HG03039 (cell line): ENCODE data around the gene PTPRM.

ENCODE experiments used
- ATAC-seq: cut with Tn5 transposase; IDR thresholded peaks from one replicate; pipeline ENCODE4 v1.9.1; 2021; ENCODE audit warnings: mild to moderate bottlenecking, moderate library complexity; ENCODE audit not compliant: unreplicated experiment

The PTPRM gene

DNA sequence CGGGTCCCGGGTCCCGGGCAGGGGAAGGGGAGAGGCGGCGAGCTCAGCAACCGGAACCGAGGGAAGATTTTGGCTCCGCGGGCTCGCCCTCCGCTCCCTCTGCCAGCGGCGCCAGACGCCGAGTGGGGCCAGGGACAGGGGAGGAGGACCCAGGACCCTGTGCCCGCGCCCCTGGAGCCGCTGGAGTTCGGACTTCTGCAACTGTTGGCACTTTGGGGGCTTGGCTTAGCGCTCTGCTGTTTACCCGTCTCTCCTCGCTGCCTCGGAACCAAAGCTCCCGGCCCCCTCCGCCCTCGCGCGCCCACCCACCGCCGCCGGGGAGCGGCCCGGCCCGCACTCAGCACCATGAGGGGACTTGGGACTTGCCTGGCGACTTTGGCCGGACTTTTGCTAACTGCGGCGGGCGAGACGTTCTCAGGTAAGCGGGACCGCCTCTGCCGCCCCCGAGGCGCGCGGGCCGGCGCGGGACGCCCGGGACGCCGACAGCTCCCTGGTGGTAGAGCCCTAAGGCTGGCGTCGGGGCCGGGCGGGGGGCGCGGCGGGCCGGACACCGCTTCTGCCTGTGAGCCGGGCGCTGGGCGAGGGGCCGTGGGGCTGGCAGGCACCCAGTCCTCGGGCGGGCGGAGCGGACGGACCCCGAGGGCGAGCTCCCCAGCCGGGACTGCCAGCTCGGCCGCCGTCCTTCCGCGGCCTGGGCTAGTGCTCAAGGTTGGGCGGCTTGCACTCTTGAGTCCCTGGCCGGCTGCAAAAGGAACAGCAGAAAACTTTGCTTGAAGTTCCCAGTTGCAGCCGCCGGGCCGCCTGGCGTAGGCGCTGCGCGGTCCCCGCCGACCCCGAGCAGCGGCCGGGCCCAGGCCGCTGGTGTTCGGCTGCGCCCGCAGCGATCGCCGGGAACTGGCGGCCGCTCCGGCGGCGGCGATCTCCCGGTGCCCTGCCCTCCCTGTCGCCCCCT, 634 bp downstream of the PTPRM start:
- ATAC-seq: no peak

DNA sequence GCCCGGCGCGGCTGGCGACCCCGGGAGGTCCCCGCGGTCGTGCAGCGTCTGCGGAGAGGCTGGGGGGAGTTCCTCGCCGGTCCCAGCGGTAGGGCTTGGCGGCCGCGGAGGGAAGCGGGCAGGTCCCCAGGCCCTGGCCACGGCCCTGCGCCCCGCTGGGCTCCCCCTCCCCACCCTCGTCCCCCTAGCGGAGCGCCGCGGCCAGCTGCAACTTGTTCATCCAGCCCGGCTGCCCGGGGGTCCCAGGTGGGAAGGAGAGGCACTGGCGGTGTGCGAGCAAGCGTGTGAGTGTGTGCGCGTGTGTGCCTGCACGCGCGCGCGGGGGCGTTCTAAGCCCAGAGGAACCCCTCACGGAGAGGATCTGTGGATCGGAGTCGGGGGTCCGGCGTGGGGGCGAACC, 1.3 kb downstream of the PTPRM start:
- no peak for ATAC-seq

DNA sequence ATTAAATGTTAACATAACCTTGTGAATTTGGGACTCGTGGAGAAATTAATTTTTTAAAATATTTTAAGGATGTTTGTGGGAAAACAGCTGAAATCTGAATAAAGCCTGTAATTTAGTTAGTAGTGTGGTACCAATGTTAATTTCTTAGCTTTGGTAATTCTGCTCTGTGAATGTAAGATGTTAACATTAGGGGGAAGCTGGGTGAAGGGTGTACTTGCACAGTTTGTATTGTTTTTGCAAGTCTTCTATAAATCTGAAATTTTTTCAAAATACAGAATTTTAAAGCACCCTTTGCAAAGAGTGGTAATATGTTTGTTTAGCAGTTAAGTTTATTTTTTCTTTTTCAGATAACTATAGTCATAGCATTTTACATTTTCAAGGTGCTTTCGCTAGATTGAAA, 4.5 kb downstream of the PTPRM start:
- ATAC-seq: no peak

DNA sequence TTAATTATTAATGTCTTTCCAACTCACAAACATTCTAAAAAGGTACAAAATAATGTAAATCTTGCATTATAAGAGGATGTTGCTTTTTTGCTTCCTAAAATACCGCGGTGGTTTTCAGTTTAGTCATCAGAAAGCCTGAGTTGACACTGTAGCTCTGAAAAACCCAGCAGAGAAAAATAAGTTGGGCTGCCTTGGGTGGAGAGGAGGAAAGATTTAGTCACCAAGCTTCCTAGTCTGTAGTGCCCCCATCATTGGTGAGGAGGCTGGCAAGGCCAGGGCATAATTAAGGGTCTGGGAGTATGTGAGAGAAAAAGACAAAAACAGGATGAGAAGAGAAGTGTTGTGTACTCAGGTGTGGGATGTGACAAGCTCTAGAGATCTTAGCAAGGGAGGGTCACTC, 5.7 kb downstream of the PTPRM start:
- no peak for ATAC-seq

DNA sequence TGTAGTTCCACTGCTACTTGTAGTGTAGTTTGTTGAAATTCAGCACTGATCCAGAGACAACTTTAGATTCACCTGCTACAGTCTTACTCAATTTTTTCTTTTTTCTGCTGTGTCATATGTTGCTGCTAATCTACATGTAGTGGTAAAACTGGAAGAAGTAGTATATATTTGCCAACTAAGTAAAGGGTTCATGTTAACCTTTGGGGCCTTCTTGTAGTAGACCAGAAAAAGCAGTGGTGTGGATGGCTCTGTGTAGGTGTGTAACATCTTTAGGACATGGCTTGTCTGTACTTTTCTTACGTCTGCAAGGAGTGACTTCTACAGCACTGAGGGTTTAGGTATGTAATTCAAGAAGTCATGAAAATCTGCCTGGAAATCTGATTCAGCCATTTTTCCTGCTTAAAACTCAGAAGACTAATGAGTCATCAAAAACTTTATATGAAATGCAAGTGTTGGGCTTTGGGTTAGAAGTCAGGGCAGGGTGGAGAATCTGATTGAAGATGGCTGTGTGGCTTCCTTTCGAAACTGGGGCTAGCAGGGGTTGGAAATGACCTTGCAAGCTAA, 8.4 kb downstream of the PTPRM start:
- ATAC-seq: no peak

DNA sequence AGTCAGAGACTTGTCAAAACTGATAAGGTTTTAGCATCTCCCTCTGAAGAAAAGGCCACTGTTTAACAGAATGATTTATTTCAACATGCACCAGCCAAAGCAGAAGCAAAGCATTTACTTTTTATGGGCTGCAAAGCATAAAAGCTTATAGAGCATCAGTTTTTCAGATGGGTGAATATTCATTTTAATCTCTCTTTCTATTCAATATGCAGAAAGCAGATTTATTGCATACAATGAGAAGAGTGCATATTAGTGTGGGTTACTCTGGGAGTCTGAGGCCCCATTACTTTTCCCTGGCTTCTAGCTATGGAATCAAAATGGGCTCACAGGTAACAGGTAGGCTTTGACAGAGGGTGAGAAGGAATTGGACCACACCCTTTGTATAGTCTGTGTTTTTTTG, 9.0 kb downstream of the PTPRM start:
- no peak for ATAC-seq

DNA sequence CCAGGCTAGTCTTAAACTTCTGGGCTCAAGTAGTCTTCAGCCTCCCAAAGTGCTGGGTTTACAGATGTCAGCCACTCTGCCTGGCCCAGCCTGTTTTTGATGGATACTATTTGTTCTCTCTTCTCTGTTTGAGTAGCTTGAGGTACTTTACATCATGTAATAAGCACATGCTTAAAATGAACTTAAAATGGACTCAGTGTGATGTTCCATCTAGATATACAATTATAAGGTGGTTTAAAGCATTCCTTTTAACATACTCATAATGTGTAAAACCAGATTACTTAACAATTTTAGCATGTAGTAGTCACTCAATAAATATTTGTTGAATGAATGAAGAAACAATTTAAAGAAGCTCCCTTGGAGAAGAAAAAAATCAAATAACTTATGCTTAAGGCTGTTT, 9.6 kb downstream of the PTPRM start:
- no peak for ATAC-seq

DNA sequence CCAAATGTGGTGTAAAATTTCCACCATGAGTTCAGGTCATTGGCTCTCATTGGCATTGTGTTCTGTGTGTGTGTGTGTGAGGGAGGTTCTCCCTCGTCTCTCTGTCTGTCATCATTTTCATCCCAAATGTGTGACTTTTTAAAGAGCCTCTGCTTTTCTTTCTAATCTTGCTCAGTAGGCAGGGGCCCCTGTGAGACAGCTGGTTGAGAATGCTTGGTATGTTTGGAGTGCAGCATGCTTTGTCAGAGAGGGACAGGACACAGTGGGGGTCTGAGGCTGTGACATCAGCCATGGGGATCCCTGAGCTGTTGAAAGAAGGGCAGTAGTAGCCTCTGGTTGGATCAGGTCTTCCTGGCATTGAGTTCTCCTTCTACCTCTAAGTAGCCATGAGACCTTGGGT, 10.6 kb downstream of the PTPRM start:
- no peak for ATAC-seq

DNA sequence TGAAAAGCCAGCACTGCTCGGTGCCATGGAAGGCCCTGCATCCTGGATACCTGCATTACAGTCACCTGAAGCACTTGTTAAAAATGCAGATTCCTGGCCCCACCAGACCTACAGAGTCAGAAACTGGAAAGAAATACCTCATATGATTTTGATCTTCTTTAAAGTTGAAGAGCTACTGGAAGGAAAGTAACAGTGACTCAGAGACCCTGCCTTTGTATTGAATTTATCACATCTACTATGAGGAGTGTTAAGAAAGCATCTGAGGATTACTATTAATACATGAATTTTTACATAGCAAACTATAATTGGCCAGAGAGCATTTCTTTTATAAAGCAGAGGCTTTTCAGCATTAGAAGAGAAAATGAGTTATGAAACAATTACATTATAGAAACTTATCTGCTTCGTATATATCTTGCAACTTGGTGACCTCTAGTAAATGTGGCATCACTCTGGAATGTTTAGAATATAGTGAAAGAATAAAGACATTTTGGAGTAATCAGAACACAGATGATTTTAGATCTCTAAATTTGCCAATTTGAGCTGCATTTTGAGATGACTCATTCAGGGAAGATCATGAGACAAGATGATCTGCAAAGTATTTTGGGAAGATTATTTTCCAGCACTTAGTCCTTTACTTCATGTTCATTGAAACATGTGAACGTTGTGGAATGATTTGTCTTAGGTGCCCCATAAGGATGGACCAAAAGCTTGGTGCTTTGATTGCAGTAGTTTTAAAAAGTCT, 12.2 kb downstream of the PTPRM start:
- no peak for ATAC-seq

DNA sequence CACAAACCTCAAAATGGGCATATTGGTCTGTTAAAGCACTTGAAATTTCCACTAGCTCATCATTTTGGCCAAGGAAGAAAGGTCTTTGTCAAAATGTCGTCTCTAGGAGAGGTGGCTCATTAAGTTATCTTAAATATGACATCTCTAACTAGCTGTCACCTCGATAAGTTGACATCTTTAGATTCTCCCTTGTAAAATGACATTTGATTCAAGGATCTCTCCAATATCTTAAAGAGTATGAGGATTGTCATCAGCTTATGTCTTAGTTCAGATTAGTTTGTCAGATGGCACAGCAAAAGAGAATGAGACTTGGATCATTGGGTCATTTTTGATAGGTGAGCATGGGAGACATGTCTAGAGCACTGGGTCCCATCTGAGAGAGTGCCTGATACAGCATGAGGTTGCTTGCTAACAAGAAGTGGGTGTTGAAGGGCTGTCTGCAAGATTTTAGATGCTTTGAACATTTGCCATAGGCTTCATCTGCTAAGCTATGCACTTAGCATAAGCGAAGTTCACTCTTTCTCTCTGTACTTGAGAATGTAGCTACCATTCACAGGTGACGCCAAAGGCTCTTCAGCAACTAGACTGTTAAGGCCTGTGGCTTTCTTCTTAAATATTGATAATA, 12.9 kb downstream of the PTPRM start:
- ATAC-seq: no peak

DNA sequence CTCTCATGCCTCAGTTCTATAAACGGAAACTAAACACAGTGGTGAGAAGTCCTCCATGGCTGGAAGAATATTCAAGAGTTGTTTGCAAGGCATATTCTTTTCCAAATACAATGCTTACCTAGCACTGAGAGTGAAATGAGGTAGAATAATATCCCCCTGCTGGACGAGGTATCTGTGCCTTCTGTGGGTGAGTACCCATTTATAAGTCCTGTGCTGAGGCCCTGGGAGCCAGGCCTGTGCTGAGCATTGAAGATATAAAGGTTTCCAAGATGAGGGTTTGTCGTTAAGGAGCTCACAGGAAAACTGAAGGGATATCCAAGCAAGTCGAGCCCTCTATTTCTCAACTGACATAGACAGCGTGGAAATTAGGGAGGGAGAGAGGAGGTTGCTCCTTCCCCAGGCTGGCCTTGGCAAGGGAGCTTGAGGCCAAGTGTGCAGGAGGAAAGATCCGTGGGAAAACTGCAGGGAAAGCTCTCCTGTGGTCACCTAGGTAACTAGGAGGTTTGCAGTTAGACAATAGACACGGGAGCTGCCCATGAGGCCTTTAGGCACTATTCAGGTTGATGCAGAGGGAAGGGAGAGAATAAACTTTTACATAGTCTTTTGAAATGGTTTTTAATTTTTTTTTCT, 17.6 kb downstream of the PTPRM start:
- no peak for ATAC-seq

DNA sequence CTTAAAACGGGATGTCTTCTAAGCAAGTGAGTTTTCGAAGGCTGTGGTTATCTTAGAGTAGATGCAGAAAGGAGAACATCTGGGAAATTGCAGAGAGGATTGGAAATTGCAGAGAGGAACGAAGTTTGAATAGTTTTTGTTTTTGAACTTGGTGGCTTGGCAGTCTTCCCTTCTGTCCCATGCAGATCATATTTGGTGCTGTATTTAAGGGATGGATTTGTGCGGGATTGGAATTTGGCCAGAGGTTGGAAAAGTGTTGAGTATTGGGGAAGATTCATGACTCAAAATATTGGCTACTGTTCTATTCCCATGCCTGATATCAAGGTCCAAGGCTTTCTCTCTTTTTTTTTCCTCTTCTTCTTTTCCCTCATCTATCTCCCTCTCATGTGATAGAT, 18.2 kb downstream of the PTPRM start:
- ATAC-seq: no peak

DNA sequence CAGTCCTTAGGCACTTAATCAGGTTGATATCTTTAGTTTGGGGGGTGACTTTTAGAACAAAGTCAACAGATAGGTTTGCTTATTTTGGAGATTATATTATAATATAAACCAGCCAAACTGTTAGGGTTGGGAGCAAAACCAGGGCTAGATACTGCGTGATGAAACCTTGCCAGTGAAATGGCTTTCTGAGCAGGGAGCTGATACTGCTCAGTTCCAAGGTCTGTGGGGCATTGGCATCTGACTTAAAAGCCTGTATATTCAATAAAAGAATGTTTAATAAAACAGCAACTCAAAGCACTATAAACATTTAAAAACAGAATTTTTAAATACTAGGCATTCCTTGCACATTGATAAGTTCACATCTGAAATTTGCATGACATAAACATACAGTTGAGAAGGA, 19.3 kb downstream of the PTPRM start:
- no peak for ATAC-seq

DNA sequence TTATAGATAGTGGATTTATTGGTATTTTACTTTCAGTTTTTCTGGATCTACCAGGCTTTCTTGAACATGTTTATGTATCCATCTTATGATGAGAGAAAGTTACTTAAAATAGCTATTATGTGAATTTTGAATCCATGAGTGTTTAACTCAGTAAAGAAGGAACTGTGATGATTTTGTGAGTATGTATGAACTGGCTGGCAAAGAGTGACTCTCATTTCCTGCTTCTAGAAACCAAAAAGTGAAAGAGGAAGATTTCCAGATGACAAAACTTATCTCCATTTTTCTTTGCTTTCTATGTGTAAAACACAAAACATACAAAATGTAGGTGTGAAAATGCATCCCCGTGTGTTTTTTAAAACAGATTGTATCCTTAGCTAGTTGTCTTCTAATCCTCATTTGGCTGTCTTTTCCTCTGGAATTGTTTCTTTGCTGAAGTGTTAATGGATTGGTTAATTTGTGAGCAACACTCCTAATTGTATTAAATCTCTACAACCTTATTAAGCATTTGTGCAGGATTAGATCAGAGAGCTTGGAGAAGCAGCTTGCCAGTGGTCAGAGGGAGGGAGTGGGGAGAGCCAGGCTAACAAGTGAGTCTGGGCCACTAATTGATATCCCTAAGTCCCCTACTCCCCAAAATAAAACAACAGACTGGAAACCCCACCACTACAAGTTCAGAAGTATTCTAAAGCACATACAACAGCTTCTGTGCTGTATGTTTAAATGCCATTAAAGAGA, 23.9 kb downstream of the PTPRM start:
- ATAC-seq: no peak

DNA sequence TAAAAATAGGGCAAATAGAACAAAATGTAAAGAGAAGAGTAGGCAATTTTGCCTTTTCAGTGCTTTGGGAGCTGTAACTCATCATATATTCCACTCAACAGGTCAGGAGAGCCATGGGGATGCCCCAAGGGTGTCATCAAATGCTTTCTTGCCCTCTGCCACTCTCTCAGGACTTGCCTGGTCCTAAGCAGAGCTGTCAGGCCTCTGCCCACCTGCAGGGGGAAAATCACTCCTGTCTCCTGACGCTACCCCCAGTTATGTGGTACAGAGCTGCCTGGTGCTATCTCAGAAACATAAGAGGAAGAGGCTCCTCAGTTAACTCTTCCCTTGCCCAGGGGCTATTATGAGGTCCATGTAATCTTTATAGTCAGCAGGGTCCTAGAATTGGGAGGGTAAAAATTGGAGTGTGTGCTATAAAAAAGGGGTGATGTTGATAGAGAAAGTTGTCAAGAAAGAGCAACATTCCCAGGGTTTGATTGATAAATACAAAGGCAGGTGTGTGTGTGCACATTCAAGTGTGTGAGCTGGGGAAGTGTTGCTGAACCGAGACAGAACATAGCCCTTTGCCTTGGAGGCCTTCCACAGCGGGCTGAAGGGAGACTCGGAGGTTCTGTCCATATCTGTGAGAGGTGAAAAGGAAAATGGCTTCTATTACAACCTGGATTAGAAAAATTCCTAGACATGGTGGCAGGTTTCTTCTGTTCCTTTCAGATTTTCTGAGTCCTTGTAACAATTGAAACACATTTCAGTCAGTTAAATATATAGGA, 25.4 kb downstream of the PTPRM start:
- ATAC-seq: no peak

DNA sequence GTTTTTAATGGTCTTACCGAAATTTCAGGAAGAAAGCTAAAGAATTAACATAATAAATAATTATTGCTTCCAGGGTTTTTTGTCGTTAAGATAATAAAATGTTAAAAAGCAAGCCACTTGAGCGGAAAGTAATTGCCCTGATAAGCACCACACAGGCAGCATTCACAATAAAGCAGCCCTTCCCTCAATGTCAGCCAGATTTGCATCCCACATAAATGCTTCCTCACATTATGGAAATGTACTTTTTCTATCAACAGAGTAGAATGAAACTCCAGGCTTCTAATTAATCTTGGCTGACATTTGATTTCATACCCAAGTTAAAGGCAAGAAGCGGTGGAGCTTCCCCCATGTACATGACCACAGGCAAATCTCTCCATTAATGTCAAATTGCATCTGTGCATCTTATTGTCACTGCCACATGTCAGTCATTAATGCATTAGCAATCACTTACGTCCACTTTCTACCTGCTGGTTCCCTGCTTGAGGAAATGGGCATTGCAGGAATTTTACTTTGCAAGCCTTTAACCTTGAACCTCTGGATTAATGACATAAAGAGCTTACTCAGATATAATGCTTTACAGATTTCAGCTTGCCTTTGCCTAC, 26.2 kb downstream of the PTPRM start:
- no peak for ATAC-seq

DNA sequence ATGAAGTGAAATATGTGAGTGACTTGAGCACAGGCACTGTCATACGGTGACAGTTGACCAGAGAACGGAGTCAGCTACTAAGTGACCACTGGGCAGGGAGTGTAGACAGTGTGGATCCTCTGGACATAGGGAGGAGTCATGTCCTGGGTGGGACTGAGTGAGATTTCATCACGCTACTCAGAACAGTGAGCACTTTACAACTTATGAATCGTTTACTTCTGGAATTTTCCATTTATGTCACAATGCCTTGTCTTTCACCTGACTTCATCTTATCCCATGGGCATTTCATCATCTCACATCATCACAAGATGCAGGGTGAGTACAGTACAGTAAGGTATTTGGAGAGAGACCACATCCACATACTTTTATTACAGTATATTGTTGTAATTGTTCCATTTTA, 29.0 kb downstream of the PTPRM start:
- no peak for ATAC-seq

DNA sequence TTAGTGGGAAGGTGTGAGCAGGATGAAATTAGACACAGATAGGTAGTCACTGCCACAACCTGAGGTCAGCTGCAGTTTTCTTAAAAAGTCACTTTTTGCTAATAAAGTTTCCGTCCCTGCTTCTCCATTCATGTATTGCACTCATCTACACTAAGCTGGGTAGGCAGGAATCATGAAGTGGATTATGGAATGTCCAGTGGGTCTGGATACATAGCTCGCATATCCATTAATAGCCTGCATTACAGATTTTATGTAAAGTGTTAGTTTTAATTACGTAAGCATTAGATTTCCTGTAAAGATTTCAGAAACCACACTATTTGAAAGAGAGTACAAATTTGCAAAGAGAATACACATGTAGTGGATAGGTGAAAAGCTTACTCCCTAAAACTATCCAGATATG, 30.4 kb downstream of the PTPRM start:
- no peak for ATAC-seq
